HepG2 (cell line): ENCODE measurements around the gene TCF7L2. TPM values are rescaled to one million over a fixed set of nuclear protein-coding genes. Genes with fewer than 3 reads are reported as not detected.
A peak's percentile ranks its signal among the peaks of the same experiment; 100 is the strongest.

Experiments used
- ATAC-seq: fragments of 200-7000 bp; cut with Tn5 transposase; 3 replicates; pipeline ENCODE4 v1.9.1; 2020; ENCODE audit warnings: mild to moderate bottlenecking, moderate library complexity
- BruUV-seq: library from RNA; stranded (reverse); fragments of 400-500 nt; replicated peaks from 2 replicates; lab custom pipeline; 2021; lab: Mats Ljungman, UMichigan
- CTCF ChIA-PET: fragments of 300-600 bp; formaldehyde crosslinking; extraction: SDS; loops from one replicate; lab custom pipeline; 2021; ENCODE audit warnings: low total read pairs, inconsistent platforms, low intra/inter-chr PET ratio; lab: Yijun Ruan, JAX
- POLR2A ChIA-PET: fragments of 350-600 bp; sonication (Branson Sonifier 250); formaldehyde crosslinking; loops from one replicate; lab custom pipeline; 2020; ENCODE audit warnings: antibody characterized with exemption, inconsistent platforms; lab: Yijun Ruan, JAX
- DNase-seq: peaks from one replicate; pipeline ENCODE4 v3.0.0-alpha.2; 2015; ENCODE audit warnings: low spot score
- FAIRE-seq: peaks from 3 replicates; lab custom pipeline; 2011; peaks lifted over from hg19 to GRCh38; lab: Jason Lieb, UNC
- H2AFZ ChIP-seq: one replicate; pipeline ENCODE4 v1.6.1; 2011; ENCODE audit warnings: low read length, inconsistent platforms
- H3K27ac ChIP-seq: fragments of 300-600 bp; 3 replicates; pipeline ENCODE4 v1.8.0; 2011; ENCODE audit warnings: mixed run types, mild to moderate bottlenecking, mixed read lengths, low read length, inconsistent platforms; ENCODE audit not compliant: insufficient read depth; ENCODE audit errors: extremely low read length
- H3K27me3 ChIP-seq, 2 experiments: fragments of 200-600 bp in 1 of 2; 2 replicates in 1 of 2; 3 replicates in 1 of 2; pipeline versions ENCODE4 v1.6.0 to v1.8.0; 2011; ENCODE audit warnings: low read length in 2 of 2, mild to moderate bottlenecking in 2 of 2, moderate library complexity in 2 of 2, inconsistent platforms in 1 of 2; ENCODE audit not compliant: insufficient read depth in 2 of 2, control insufficient read depth in 1 of 2
- H3K36me3 ChIP-seq, 2 experiments: fragments of 200-600 bp in 1 of 2; replicated peaks in 1 of 2; 2 replicates in 1 of 2; 3 replicates in 1 of 2; pipeline versions ENCODE4 v1.5.1 to v1.8.0; 2011; ENCODE audit warnings: low read length in 2 of 2, inconsistent platforms in 1 of 2; ENCODE audit not compliant: insufficient read depth in 2 of 2, control insufficient read depth in 1 of 2
- H3K4me1 ChIP-seq: 2 replicates; pipeline ENCODE4 v1.5.1; 2012; ENCODE audit warnings: low read length, inconsistent platforms; ENCODE audit not compliant: insufficient read depth
- H3K4me2 ChIP-seq: 2 replicates; pipeline ENCODE4 v1.6.0; 2011; ENCODE audit warnings: low read depth, low read length, inconsistent platforms
- H3K4me3 ChIP-seq, 3 experiments: fragments of 200-600 bp in 1 of 3; sonication (generic), shearing (Covaris generic) in 1 of 3; replicated peaks in 1 of 3; 2 replicates each; pipeline ENCODE4 v1.5.1; 2011 to 2016; ENCODE audit warnings: low read length in 3 of 3, inconsistent platforms in 2 of 3, low read depth in 2 of 3, mild to moderate bottlenecking in 2 of 3, control low read depth in 1 of 3, mixed read lengths in 1 of 3; ENCODE audit not compliant: insufficient read depth in 1 of 3
- H3K79me2 ChIP-seq: one replicate; pipeline ENCODE4 v1.6.1; 2011; ENCODE audit warnings: low read length, inconsistent platforms; ENCODE audit not compliant: insufficient read depth
- H3K9ac ChIP-seq: 2 replicates; pipeline ENCODE4 v1.6.0; 2011; ENCODE audit warnings: mild to moderate bottlenecking, low read depth, low read length, inconsistent platforms; ENCODE audit not compliant: insufficient read depth
- H3K9me3 ChIP-seq: 2 replicates; pipeline ENCODE4 v1.5.1; 2012; ENCODE audit warnings: mild to moderate bottlenecking, low read length
- H4K20me1 ChIP-seq: 2 replicates; pipeline ENCODE4 v1.6.0; 2011; ENCODE audit warnings: inconsistent platforms, mild to moderate bottlenecking, low read length, moderate library complexity; ENCODE audit not compliant: insufficient read depth
- DR1 ChIP-seq: sonication (generic); formaldehyde crosslinking; IDR thresholded peaks from 2 replicates; pipeline ENCODE4 v1.8.0; 2021; ENCODE audit warnings: mild to moderate bottlenecking, missing genetic modification reagents, inconsistent platforms
- HDAC2 ChIP-seq: sonication (generic); formaldehyde crosslinking; IDR thresholded peaks from 2 replicates; pipeline ENCODE4 v1.4.0; 2020; ENCODE audit warnings: missing genetic modification reagents
- NR2F2 ChIP-seq: IDR thresholded peaks from 2 replicates; pipeline ENCODE4 v1.6.1; 2012; ENCODE audit warnings: low read depth, inconsistent platforms, borderline replicate concordance
- RBM22 ChIP-seq: fragments of 200-400 bp; formaldehyde crosslinking; optimal IDR thresholded peaks from 2 replicates; pipeline ENCODE3; 2017; ENCODE audit warnings: mild to moderate bottlenecking, low read length, moderate library complexity
- SRY ChIP-seq: sonication (generic); formaldehyde crosslinking; IDR thresholded peaks from 2 replicates; pipeline ENCODE4 v1.8.0; 2022; ENCODE audit warnings: mild to moderate bottlenecking, missing genetic modification reagents
- THYN1 ChIP-seq: sonication (generic); formaldehyde crosslinking; IDR thresholded peaks from 2 replicates; pipeline ENCODE4 v1.8.1; 2023; ENCODE audit warnings: low read depth, mild to moderate bottlenecking, moderate library complexity, missing genetic modification reagents, borderline replicate concordance
- ZNF576 ChIP-seq: sonication (generic); formaldehyde crosslinking; IDR thresholded peaks from 2 replicates; pipeline ENCODE4 v1.4.0; 2020; ENCODE audit warnings: mild to moderate bottlenecking, missing genetic modification reagents
- WGBS: methylation state at CpG from one replicate; pipeline ENCODE4 v1.1.6; 2017; ENCODE audit warnings: low lambda C conversion rate; 5-methylcytosine and 5-hydroxymethylcytosine counted together
- in situ Hi-C: cut with HindIII; loops from 2 replicates; pipeline ENCODE4 v1.10.0; 2017; ENCODE audit warnings: low pct_unique_long_range_greater_than_20kb; ENCODE audit not compliant: extremely low pct_ligation_motif_present
- intact Hi-C: fragments of 100-400 bp; cut with micrococcal nuclease; formaldehyde crosslinking; loops from one replicate; pipeline ENCODE4 v1.10.0; 2022; ENCODE audit not compliant: unreplicated experiment
- polyA plus RNA-seq, 8 experiments: library from polyadenylated mRNA; depleted of rRNA in 3 of 8; stranded (reverse) in 7 of 8; unstranded in 1 of 8; fragments of >200 nt; fragmentation: Illumina TruSeq in 4 of 8; extraction: Trizol in 4 of 8; gene quantifications; 2 replicates each; pipeline versions ENCODE4 v1.2.1 to v1.2.3, GENCODE V29; 2011 to 2016; ENCODE audit warnings: low read depth in 4 of 8, missing spikeins in 1 of 8, mixed read lengths in 1 of 8; ENCODE audit not compliant: insufficient read depth in 1 of 8
- total RNA-seq, 5 experiments: library from RNA; depleted of rRNA; stranded (reverse); fragments of >200 nt; fragmentation: Illumina TruSeq; extraction: Trizol; gene quantifications; 2 replicates each; pipeline ENCODE4 v1.2.3, GENCODE V29; 2016; ENCODE audit warnings: low read depth in 1 of 5
- TF ChIP-seq, protein P1 (sequence below): sonication (generic); formaldehyde crosslinking; IDR thresholded peaks from 2 replicates; pipeline ENCODE4 v1.8.0; 2022; ENCODE audit warnings: mild to moderate bottlenecking, missing genetic modification reagents, borderline replicate concordance

TCF7L2 gene
- total and polyA plus RNA-seq, 2 of the 13 experiments (the other 11 are each of a cell fraction or from before 2014, with no cell fraction given) = 3.9 to 13.7 TPM

- peaks cover 93% of the 10 kb centered on the region for H3K79me2 ChIP-seq
- peak; percentile 23 for TF ChIP-seq RBM22
- no peak for TF ChIP-seq THYN1 (CRISPR knock-in tag)
- TF ChIP-seq, all 625 proteins: peak for 1
- Histone ChIP-seq H4K20me1 (peaks cover 79% of the 10 kb centered on the region), H3K27ac (no peak overlapping the region), H3K27me3 (no peaks in the 10 kb centered on the region), H2AFZ (no peak overlapping the region), H3K4me2 (no peak overlapping the region), H3K9ac (no peak overlapping the region), H3K4me3 (no peak overlapping the region), H3K4me1 (peaks cover 20% of the 10 kb centered on the region; the same call in 1 of the 2 replicates), H3K36me3 (peaks cover 5 to 22% of the 10 kb centered on the region in 2 experiments), H3K9me3 (no peaks in the 10 kb centered on the region)
- intact Hi-C loops = no loop called here
- in situ Hi-C loops = no loop called here
- WGBS = 98% methylated on average over 8 of the region's 8 CpGs
- ATAC-seq (no peak), DNase-seq (no peak), FAIRE-seq (no peak)
- CTCF ChIA-PET = no interaction called here
- no TSS peak for BruUV-seq
- POLR2A ChIA-PET = no interaction called here
Observed at GRCh38 chr10:112984756-112985155, 34.7 kb downstream of the TCF7L2 start.

- Histone ChIP-seq H3K36me3 (peaks cover 7 to 25% of the 10 kb centered on the region in 2 experiments), H3K4me1 (peaks cover 31% of the 10 kb centered on the region), H3K4me2 (no peak overlapping the region), H3K27ac (no peak overlapping the region), H3K27me3 (no peaks in the 10 kb centered on the region), H4K20me1 (peaks cover 84% of the 10 kb centered on the region), H2AFZ (no peak overlapping the region), H3K4me3 (no peak overlapping the region), H3K9me3 (no peaks in the 10 kb centered on the region), H3K79me2 (peaks cover 95% of the 10 kb centered on the region), H3K9ac (no peak overlapping the region)
- ChIA-PET CTCF (no interaction called here), POLR2A (no interaction called here)
- WGBS = 91% methylated on average over 7 of the region's 7 CpGs
- no TSS peak for BruUV-seq
- TF ChIP-seq SRY (CRISPR knock-in tag) = no peak
- TF ChIP-seq NR2F2 = no peak
- no peak for TF ChIP-seq HDAC2 (CRISPR knock-in tag)
- TF ChIP-seq, protein P1, sequence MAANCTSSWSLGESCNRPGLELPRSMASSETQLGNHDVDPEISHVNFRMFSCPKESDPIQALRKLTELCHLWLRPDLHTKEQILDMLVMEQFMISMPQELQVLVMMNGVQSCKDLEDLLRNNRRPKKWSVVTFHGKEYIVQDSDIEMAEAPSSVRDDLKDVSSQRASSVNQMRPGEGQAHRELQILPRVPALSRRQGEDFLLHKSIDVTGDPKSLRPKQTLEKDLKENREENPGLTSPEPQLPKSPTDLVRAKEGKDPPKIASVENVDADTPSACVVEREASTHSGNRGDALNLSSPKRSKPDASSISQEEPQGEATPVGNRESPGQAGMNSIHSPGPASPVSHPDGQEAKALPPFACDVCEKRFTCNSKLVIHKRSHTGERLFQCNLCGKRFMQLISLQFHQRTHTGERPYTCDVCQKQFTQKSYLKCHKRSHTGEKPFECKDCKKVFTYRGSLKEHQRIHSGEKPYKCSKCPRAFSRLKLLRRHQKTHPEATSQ (CRISPR knock-in tag) = no peak
- no peak for TF ChIP-seq DR1 (CRISPR knock-in tag)
- TF ChIP-seq ZNF576 = no peak
- intact Hi-C loops = no loop called here
- FAIRE-seq (no peak), DNase-seq (no peak), ATAC-seq (no peak)
- in situ Hi-C loops = no loop called here
Observed at GRCh38 chr10:112985690-112986543, 35.9 kb downstream of the TCF7L2 start.
